Regular cardiac myocyte (primary cell): Measurements from ENCODE around the gene CYB561A3. TPM values are rescaled to one million over a fixed set of nuclear protein-coding genes. Genes with fewer than 3 reads are reported as not detected.

Experiments used
- total RNA-seq: library from RNA; depleted of rRNA; stranded (reverse); fragments of >200 nt; gene quantifications from 2 replicates; pipeline ENCODE4 v1.2.3, GENCODE V29; 2014

The CYB561A3 gene, protein sequence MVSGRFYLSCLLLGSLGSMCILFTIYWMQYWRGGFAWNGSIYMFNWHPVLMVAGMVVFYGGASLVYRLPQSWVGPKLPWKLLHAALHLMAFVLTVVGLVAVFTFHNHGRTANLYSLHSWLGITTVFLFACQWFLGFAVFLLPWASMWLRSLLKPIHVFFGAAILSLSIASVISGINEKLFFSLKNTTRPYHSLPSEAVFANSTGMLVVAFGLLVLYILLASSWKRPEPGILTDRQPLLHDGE
- total RNA-seq = 79.0 and 99.2 TPM in 2 replicates

DNA sequence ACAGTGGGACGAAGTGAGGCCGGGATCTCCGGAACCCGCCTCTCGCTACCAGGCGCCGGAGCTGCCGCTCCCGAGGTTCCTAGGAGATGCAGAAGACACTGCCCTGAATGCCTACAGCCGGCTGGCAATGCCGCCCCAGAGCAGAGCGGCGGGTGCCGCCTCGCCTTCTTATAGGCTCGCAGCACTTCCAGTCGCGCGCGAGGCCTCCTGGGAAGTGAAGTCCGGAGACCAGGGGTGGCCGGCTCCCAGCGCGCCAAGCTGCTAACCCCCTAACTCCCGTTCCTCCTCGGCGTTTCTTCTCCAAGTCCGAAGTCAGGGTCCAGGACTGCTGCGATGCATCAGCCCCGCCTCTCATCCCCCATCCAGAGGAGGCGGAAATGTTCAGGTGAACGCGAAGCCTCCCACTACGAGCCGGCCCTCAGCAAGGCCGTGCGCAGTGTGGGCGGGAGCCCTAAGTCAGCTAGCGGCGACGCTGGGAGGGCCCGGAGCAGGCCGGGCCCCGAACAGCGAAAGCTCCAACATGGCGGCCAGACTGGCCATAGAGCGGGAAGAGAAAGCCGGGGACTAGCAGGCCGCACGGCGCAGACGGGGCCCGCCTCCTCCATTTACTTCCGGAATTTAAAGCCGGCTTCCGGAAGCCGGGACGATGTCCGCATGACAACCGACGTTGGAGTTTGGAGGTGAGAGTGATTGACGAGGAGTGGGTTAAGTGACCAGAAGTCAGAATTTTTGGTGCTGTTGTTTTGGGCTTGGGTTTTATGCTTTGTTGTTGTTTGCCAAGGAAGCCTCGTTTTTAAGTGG is at the start of gene CYB561A3, which contains the start of gene TMEM138:
TSS of gene CYB561A3 (minus strand) at position 142 of the 801 bp plus-strand sequence. CDS start 5,169 bp downstream, outside the sequence.
TSS of gene TMEM138 (plus strand) at position 634 of the 801 bp plus-strand sequence. CDS start 2,017 bp downstream, outside the sequence.

GRCh38 chr11:61332797-61333549 is 28.7 kb downstream of the CYB561A3 start, which contains the start of the genes DDB1 and TKFC:
TSS of gene DDB1 (minus strand) at chr11:61333105. CDS start at chr11:61332968, 137 bp downstream.
TSS of gene TKFC (plus strand) at chr11:61333228. CDS start at chr11:61334729, 1,501 bp downstream.

Other genes starting within 250 kb of the CYB561A3 start
- 5.9 and 9.0 TPM in 2 replicates for gene VPS37C, start 200.5 kb downstream of the CYB561A3 start, total RNA-seq
- gene PGA3, start 158.4 kb downstream of the CYB561A3 start, total RNA-seq = not detected in 2 replicates
- gene PGA4, start 139.5 kb downstream of the CYB561A3 start, total RNA-seq = not detected in 2 replicates
- not detected in 2 replicates for gene PGA5, start 120.7 kb downstream of the CYB561A3 start, total RNA-seq
- 0.19 and 4.2 TPM in 2 replicates for gene VWCE, start 66.6 kb downstream of the CYB561A3 start, total RNA-seq
- gene DDB1, start 28.8 kb downstream of the CYB561A3 start, total RNA-seq = 398 and 580 TPM in 2 replicates
- 18.8 and 20.9 TPM in 2 replicates for gene TKFC, start 28.7 kb downstream of the CYB561A3 start, total RNA-seq
- gene TMEM138, start 492 bp upstream of the CYB561A3 start, total RNA-seq = 20.9 and 21.5 TPM in 2 replicates
- gene TMEM216, start 30.7 kb upstream of the CYB561A3 start, total RNA-seq = 8.6 and 12.1 TPM in 2 replicates
- gene CPSF7, start 68.1 kb upstream of the CYB561A3 start, total RNA-seq = 10.5 and 16.3 TPM in 2 replicates
- gene SDHAF2, start 68.2 kb upstream of the CYB561A3 start, total RNA-seq = 38.0 and 55.0 TPM in 2 replicates
- gene LRRC10B, start 146.9 kb upstream of the CYB561A3 start, total RNA-seq = under 0.01 TPM in 1 of 2 replicates, not detected in the other
- 0.19 and 0.85 TPM in 2 replicates for gene SYT7, start 219.2 kb upstream of the CYB561A3 start, total RNA-seq